Activated T-helper 1 cell treated with anti-CD3 and anti-CD28 coated beads, Interleukin-2, amount 50 U/mL, for 16 hours (primary cell): ENCODE results near the gene GLYR1.

Experiments
- DNase-seq, 2 donors: peaks; one replicate each; pipeline ENCODE4 v3.0.0-alpha.2; 2020; ENCODE audit warnings: low read depth in 1 of 2, low spot score in 1 of 2

The GLYR1 gene

DNA sequence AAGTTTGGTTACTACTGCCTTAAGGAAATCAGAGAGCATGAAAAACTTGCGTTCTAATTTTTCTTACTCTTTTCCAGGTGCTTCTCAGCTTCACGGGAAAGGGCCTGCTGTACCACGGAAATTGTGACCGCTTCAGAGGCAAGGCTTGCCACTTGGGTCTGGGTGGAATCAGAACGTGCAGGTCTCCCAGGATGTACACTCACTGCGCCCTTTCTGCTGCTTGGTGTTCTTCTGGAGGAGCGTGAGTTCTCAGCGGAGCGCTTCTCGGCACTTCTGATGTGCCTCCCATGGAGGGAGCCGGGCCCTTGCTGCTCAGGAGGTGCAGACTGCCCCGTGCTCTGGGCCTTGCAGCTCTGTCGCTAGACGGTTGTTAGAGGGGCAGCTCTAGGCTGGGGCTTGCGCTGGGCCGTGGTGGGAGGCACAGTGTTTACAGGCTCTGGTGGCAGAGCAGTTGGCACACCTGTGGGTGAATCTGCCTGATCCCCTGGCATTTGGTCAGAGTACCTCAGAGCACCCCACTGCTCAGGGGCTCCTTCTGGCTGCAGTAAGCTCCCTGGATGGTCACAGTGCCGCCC lies 33.0 kb upstream of the GLYR1 start:
- no peak for DNase-seq

DNA sequence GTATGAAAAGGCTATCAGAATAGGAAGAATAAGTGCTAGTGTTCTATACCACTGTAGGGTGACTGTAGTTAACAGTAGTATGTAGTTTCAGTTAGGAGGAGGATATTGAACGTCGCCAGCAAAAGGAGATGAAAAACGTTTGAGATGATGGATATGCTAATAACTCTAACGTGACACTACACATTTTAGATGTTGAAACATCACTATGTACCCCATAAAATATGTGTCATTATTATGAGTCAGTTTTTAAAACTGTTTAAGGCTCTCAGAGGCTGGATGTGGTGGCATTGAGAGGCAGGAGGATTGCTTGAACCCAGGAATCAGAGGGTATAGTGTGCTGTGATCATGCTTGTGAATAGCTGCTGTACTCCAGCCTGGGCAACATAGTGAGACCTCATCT lies 32.0 kb upstream of the GLYR1 start:
- DNase-seq: no peak

DNA sequence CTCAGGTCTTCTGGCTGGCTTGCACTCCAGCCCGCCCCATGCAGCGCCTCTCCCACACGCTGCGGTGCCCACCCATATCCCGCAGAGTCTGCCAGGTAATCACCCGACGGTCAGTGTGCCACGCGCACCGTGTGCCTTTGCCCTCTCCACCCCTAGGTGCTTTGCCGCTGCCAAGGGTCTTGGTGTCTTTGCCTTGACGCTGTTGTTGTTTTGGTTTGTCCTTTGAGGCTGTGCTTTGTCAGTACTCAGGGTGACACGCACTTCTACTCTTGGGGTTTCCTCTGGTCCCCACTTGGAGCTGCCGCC lies 30.2 kb upstream of the GLYR1 start:
- DNase-seq: no peak

DNA sequence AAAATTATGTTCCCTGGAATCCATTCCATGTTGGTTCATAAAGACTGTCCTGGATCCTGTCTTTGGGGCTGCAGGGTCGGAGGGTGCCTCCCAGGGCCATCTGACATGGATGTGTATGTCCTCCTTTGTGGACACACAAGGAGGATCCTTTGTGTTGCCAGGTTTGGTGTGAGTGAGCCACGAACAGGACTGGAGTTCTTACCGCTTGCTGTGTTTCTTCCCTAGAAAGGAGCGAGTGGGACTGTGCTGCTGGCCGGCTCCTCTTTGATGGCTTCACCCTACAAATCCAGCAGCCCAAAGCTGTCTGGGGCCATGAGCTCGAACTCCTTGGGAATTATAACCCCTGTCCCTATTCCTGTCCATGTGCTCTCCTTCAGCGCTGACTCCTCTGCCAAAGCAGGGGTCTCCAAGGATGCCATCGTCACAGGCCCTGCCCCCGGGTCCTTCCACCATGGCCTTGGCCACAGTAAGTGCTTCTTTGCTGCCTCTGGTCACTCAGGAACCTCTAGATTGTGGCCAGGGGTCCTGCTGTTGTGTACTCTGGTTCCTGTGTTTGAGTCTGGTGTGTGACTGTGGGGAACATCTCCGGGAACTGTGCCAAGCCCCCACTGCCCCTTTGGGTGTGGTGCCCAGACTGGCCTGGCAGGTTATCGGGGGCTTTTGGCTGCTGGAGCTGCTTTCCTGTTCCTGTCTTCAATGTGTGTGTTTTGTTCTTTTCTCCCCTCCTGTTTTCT lies 29.7 kb upstream of the GLYR1 start:
- no peak for DNase-seq

DNA sequence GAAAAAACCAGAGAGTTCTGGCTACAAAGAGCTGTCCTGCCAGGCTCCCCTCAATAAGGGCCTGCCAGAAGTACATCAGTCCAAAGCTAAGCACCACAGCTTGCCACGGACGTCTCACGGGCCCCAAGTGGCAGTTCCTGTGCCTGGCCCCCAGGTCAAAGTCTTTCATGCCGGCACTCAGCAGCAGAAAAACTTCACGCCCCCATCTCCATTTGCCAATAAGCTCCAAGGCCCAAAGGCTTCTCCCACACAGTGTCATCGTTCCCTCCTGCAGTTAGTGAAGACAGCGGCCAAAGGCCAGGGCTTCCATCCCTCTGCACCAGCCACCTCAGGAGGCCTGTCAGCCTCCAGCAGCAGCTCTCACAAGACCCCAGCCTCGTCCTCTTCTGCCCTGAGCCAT lies 27.6 kb upstream of the GLYR1 start:
- no peak for DNase-seq

DNA sequence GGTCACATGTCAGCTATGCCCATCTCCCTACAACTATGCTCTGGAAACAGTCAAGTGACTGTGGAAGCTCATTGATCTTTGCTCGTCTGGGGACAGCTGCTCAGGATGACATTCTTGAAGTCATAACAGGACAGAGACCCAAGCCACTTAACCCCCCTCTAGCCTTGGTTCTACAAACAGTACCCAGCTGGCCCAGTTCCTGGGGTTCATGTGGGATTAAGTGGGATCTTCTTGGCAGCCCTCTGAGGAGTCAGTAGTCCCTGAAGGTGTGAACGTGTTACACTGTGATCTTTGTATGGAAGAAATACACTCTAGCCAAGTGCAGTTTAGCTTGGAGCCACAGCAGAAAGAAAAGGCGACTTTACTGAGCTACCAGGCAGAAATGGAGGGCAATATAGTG lies 26.0 kb upstream of the GLYR1 start:
- DNase-seq: no peak

DNA sequence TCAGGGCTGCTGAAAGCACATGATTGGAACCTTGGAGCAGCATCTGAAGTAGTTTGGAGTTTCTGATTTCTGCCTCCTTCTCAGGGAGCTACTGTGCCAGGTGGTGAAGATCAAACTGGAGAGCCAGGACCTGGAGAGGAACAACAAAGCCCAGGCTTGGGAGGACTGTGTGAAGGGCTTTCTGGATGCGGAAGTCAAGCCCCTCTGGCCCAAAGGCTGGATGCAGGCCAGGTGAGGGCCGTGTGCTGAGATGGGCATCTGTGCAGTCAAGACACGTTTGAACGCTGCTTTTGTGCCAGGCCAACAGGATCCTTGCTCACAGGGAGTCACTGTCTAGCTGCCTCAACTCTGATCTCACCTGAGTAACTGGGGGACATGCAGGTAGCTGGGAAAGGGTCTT lies 24.0 kb upstream of the GLYR1 start:
- no peak for DNase-seq

DNA sequence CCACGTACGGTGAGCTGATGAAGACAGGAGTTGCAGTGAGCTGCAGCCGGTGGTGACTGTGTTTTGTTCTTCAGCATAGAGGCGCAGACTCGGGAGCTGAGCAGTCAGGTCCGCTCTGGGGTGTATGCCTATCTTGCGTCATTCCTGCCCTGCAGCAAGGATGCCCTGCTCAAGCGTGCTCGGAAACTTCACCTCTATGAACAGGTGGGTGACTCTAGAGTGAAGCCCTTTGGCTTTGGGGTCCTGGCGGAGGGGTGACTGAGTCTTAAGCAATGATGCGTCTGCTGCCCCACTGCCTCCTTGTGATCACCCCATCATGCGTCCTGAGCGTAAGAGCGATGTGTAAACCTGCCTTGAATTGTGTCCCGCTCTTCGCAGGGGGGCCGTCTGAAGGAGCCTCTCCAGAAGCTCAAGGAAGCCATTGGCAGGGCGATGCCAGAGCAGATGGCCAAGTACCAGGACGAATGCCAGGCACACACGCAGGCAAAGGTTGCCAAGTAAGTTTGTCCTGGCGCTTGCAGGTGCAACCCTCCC lies 23.1 kb upstream of the GLYR1 start:
- DNase-seq: no peak

DNA sequence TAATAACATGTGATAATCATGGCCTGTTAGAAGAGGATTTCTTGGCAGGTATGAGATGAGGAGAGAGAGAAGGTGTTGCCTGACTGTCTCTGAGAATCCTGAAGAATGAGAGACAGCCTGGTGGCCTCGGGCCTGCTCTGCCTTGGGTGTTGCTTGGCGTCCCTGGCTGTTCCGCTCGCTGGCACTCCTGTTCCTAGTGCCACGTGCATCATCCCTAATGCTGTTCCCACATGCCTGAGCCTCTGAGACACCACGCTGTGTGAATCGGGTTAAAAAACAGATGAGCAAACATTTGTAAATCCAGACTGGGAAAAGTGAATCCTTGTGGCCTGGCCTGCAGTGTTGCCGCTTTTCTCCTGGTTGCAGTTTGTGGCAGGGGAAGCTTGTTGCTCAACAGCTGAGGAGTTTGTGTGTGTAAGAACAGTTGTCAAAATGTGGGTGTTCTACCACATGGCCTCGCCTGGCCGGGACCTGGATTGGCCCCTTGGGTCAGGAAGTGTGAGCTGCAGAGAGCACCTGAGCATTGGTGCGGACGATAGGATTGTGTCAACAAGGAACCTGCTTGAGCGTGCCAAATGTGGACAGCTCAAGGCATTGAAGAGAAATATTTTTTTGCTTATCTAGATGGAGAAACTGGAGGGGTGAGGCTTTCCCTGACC lies 22.2 kb upstream of the GLYR1 start:
- DNase-seq: no peak

DNA sequence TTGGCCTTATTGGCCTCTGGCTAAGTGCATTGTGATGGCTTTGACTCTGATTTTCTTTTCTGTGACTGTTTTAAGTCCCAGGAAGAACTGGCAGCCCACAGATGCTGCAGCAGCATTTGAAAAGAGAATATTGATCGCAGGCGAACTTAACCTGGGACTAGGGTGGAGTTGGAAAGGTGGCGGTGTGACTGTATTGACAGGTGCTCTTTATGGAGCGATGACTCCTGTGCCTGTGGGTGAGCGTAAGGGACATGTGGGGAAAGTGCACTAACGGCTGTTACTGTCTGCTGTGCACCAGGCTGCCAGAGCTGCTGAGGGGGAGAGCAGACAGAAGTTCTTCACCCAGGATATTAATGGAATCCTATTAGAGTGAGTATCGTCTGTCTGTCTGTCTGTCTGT lies 21.4 kb upstream of the GLYR1 start:
- DNase-seq: no peak

DNA sequence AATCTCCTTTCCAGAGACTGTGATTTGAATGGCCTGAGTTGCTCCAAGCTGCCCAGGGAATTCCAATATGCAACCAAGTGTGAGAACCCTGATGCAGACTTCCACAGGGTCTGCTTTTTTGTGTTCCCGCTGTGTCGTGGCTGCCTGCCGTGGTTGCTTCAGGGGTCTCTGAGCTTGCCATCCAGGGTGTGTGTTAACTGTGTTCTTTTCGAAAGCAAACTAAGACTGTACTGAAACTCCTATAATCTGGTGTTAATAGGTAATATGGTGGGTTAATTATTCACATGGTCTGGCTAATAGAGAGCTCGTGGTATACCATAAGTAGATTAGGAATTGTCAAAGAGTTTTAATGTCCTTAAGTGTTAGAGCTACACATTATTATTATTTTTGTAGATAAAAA lies 20.9 kb upstream of the GLYR1 start:
- no peak for DNase-seq

DNA sequence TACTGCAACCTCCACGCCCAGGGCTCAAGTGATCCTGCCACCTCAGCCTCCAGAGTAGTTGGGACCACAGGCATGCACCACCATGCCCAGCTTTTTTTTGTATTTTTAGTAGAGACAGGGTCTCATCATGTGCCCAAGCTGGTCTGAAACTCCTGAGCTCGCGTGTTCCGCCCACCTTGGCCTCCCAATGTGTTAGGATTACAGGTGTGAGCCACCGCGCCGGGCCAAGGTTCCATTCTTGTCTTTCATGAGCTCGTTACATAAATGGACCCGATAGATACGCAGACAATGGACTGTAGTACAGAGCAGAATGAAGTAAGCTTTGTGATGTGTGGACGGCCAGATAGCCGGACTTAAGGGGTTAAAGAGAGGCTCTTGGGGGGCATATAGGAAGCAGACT lies 19.5 kb upstream of the GLYR1 start:
- DNase-seq: no peak

DNA sequence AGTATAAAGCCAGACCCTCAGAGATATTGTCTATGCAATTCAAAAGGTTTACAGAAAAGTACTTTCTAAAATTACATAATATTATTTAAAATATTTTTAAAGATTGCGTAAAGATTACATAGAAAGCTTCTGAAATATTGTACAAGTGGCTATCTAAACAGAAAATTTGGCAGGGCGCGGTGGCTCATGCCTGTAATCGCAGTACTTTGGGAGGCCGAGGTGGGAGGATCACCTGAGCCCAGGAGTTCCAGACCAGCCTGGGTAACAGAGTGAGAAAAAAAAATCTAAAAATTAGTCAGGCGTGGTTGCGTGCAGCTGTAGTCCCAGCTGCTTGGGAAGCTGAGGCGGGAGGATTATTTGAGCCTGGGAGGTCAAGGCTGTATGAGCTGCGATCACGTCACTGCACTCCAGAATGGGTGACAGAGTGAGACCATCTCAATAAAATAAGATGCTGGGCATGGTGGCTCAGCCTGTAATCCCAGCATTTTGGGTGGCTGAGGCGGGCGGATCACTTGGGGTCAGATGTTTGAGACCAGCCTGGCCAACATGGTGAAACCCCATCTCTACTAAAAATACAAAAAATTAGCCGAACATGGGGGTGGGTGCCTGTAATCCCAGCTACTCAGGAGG lies 18.3 kb upstream of the GLYR1 start:
- DNase-seq: no peak

DNA sequence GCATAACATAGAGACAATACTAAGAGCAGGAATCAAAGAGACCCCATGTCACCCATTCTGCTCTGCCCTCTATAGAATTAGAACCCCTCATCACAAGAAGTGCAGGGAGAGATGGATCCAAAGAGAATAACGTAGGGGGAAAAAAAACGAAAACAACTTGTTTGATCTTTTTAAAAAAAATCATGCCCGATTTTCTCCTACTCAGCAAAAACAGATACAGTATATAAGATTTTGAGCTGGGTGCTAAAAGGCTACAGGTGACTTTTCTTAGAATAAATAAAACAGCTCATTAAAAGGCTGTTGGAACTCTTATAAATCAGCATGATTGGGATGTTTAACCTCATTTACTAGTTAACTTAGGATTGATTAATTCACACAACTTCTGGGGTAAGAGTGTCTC lies 17.6 kb upstream of the GLYR1 start:
- DNase-seq: no peak

DNA sequence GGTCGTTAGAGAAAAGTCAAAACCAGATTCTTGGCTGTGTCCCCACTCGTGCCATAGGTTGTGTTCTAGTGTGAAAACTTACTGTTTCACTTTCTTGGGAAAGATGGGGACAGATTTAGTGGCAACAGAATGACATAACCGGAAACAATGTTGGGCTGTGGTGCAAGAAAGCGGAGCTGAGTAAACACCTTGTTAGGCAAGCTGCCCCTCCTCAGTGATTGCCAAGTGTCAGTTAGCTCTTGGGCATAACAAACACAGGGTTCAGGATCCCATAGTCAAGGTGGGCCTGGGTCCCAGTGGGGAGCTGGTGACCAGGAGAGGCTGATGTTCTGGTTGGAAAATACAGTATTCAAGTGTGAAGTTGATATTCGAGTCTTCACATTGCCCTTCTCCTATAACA lies 15.6 kb upstream of the GLYR1 start:
- DNase-seq: no peak

DNA sequence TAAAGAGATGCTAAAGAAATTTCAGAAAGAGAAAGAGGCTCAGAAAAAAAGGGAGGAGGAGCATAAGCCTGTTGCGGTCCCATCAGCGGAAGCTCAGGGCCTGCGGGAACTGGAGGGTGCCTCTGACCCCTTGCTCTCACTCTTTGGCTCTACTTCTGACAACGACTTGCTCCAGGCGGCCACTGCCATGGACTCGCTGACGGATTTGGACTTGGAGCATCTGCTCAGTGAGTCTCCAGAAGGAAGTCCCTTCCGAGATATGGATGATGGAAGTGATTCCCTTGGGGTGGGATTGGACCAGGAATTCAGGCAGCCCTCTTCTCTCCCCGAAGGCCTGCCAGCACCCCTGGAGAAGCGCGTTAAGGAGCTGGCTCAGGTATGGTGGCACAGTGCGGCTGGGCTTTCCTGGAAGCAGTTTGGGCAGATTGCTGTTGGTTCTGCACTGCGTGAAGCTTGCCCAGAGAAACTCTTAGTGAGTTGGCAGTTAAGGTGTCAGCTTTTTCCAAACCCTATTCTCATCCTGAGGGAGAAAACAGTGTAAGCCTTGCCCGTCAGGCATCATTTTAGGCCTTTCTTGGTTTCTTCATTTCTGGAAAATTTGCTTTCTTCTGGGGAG lies 13.7 kb upstream of the GLYR1 start:
- no peak for DNase-seq

DNA sequence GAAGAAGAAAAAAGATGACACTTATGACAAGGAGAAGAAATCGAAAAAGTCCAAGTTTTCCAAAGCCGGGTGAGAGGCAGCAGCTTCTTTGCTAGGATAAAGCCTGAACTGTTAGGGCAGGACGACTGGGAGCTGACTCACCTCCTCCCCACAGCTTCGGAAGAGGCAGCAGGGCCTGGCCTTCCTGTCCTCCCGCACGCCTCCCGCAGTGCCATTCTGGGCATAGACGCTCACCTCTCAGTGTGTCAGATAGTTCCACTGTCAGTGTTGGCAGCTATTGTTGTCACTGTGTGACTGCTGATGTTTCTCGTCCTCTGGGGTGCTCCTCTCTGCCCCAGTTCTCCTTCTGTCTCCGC lies 12.8 kb upstream of the GLYR1 start:
- DNase-seq: no peak

DNA sequence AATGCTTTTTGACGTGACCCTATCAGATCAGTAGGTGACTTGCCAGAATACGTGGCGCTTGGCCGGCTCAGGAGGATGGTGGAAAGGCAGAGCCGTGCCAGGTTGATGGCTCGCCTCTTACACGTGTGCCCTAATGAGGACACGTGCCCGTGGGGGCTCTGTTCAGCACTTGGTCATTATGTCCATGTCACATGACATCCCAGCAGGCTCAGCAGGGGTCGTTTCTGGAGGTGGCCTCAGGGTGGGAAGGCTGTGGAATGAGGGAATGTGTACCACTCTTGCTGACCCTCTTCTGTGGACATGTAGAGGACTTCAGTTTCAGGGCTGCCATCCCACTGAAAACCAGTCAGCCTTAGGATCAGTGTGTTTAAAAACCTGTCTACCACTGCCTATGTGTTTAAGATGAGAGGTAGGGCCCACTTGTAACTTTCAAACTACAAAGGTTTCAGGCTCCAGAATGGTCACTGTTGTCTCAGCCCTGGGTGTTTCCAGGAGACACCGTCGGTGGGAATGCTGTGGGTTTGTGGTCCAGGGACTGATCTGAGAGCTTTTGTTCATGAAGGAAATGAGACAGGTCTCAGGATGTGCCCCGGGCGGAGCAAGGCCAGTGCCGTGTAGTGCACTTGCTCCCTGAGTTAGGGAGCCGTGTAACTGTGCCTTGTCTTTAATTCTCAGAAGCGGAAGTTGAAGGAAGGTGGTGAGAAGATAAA lies 12.3 kb upstream of the GLYR1 start:
- no peak for DNase-seq

DNA sequence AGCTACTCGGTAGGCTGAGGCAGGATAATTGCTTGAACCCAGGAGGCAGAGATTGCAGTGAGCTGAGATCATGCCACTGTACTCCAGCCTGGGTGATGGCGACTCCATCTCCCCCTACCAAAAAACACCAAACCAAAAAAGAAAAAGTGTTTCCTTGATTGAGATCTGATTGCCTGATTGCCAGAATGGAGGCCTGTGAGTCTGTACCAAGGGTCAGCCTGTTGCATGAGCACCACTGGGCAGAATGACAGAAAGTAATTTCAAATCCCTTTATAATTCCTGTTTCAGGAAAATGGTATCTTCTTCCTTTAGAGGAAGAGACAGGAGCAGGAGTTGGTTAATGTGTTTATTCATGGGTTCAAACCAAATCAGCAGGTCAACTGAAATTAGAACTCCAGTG lies 8.7 kb upstream of the GLYR1 start:
- DNase-seq: no peak

DNA sequence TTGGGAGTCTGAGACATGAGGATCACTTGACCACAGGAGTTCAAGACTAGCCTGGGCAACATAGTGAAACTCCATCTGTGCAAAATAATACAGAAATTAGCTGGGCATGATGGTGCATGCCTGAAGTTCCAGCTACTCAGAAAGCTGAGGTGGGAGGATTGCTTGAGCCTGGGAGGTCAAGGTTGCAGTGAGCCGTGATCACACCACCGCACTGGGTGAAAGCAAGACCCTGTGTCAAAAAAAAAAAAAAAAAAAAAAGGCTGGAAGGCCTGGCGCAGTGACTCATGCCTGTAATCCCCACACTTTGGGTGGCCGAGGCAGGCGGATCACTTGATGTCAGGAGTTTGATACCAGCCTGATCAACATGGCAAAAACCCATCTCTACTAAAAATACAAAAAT lies 8.3 kb upstream of the GLYR1 start:
- DNase-seq: no peak

DNA sequence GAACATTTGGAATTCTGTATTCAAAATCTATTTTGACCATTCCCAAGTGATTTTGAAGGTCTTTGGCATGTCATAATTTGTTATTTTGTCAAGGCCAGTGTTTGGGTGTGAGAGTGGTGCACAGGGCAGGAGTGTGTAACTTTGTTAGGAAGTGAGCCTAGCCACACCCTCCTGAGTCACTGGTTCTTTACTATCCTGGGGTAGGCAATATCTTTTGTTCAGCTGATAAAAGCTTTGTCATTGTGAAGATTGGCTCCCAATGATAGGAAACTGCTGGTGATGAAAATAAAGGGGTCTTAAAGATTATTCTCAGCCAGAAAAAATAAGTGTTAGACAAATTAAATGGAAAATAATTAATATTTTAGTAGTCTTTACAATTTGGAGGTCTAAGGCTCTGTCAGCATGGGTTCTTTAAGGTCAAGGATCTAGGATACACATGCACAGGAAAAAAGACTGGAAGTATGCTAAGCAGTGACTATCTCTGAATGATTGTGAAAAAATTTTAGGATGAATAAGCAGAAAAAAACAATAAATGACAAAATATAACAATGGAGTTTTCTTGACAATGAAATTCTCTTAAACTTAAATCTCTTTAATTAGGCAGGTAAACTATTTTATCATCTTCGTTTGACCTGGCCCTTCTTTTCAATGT lies 5.3 kb upstream of the GLYR1 start:
- no peak for DNase-seq
